HG02642 (cell line): ENCODE data around the gene MTCP1.

Source experiments
- ATAC-seq: cut with Tn5 transposase; IDR thresholded peaks from one replicate; pipeline ENCODE4 v1.9.1; 2021; ENCODE audit warnings: mild to moderate bottlenecking; ENCODE audit not compliant: unreplicated experiment, poor library complexity

Gene MTCP1

GRCh38 chrX:155055494-155055893 is 15.4 kb downstream of the MTCP1 start:
- ATAC-seq: no peak

- no peak for ATAC-seq
Measured at GRCh38 chrX:155054255-155054654, 16.7 kb downstream of the MTCP1 start.

- no peak for ATAC-seq
Measured at GRCh38 chrX:155053656-155054055, 17.3 kb downstream of the MTCP1 start.

- ATAC-seq: no peak
Measured at GRCh38 chrX:155052738-155053498, 18.0 kb downstream of the MTCP1 start.

GRCh38 chrX:155048977-155049619 is 21.8 kb downstream of the MTCP1 start:
- ATAC-seq: no peak

GRCh38 chrX:155046811-155047528 is 24.0 kb downstream of the MTCP1 start:
- no peak for ATAC-seq

- no peak for ATAC-seq
Measured at GRCh38 chrX:155046129-155046810, 24.7 kb downstream of the MTCP1 start.

GRCh38 chrX:155035688-155036087 is 35.2 kb downstream of the MTCP1 start:
- ATAC-seq: no peak

- ATAC-seq: no peak
Measured at GRCh38 chrX:155031657-155032056, 39.3 kb downstream of the MTCP1 start.

- ATAC-seq: no peak
Measured at GRCh38 chrX:155028877-155029291, 42.1 kb downstream of the MTCP1 start.

GRCh38 chrX:155028129-155028528 is 42.8 kb downstream of the MTCP1 start:
- ATAC-seq: no peak

- no peak for ATAC-seq
Measured at GRCh38 chrX:155027509-155028066, 43.3 kb downstream of the MTCP1 start.

- peak; percentile 92 for ATAC-seq
Measured at GRCh38 chrX:155026727-155027508, 44.0 kb downstream of the MTCP1 start, which contains the start of gene FUNDC2. FUNDC2 (plus strand) TSS chrX:155026844; CDS start chrX:155026939, 95 bp downstream.

GRCh38 chrX:155026420-155026726 is 44.6 kb downstream of the MTCP1 start:
- ATAC-seq: no peak

- ATAC-seq: no peak
Measured at GRCh38 chrX:155023907-155024833, 46.8 kb downstream of the MTCP1 start.

GRCh38 chrX:155022585-155022984 is 48.4 kb downstream of the MTCP1 start, which contains the start of gene F8:
F8 (minus strand) TSS chrX:155022723; CDS start chrX:155022552, 171 bp downstream.
- ATAC-seq: no peak

- no peak for ATAC-seq
Measured at GRCh38 chrX:155020591-155020990, 50.3 kb downstream of the MTCP1 start.
